ENCODE data around the gene TBC1D5. TPM values are rescaled to one million over a fixed set of nuclear protein-coding genes. Genes with fewer than 3 reads are reported as not detected.

Gene TBC1D5
- total RNA-seq, 1 experiment from 2014 or later: 38.3 TPM

- TF ChIP-seq, protein P1, sequence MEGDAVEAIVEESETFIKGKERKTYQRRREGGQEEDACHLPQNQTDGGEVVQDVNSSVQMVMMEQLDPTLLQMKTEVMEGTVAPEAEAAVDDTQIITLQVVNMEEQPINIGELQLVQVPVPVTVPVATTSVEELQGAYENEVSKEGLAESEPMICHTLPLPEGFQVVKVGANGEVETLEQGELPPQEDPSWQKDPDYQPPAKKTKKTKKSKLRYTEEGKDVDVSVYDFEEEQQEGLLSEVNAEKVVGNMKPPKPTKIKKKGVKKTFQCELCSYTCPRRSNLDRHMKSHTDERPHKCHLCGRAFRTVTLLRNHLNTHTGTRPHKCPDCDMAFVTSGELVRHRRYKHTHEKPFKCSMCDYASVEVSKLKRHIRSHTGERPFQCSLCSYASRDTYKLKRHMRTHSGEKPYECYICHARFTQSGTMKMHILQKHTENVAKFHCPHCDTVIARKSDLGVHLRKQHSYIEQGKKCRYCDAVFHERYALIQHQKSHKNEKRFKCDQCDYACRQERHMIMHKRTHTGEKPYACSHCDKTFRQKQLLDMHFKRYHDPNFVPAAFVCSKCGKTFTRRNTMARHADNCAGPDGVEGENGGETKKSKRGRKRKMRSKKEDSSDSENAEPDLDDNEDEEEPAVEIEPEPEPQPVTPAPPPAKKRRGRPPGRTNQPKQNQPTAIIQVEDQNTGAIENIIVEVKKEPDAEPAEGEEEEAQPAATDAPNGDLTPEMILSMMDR (IDR thresholded peaks at IDR 0.05; ENCODE audit: unreplicated experiment): no peak
- Mint-ChIP-seq H3K9me3 (ENCODE audit: low read depth, unreplicated experiment) (no peaks in the 10 kb centered on the region), H3K4me3 (ENCODE audit: low read depth, unreplicated experiment) (no peak overlapping the region), H3K27me3 (ENCODE audit: unreplicated experiment) (no peaks in the 10 kb centered on the region), H3K27ac (ENCODE audit: unreplicated experiment) (no peak overlapping the region), H3K36me3 (ENCODE audit: insufficient read depth, unreplicated experiment) (no peaks in the 10 kb centered on the region), H3K4me1 (ENCODE audit: low read depth, unreplicated experiment) (no peaks in the 10 kb centered on the region)
- DNase-seq: no peak
- intact Hi-C loops (cut with micrococcal nuclease; ENCODE audit: unreplicated experiment): no loop called here
- CTCF ChIA-PET: no interaction called here
- no TSS peak for BruUV-seq (replicated peaks)
Measured at GRCh38 chr3:17181413-17181907, 561.0 kb downstream of the TBC1D5 start.

DNA sequence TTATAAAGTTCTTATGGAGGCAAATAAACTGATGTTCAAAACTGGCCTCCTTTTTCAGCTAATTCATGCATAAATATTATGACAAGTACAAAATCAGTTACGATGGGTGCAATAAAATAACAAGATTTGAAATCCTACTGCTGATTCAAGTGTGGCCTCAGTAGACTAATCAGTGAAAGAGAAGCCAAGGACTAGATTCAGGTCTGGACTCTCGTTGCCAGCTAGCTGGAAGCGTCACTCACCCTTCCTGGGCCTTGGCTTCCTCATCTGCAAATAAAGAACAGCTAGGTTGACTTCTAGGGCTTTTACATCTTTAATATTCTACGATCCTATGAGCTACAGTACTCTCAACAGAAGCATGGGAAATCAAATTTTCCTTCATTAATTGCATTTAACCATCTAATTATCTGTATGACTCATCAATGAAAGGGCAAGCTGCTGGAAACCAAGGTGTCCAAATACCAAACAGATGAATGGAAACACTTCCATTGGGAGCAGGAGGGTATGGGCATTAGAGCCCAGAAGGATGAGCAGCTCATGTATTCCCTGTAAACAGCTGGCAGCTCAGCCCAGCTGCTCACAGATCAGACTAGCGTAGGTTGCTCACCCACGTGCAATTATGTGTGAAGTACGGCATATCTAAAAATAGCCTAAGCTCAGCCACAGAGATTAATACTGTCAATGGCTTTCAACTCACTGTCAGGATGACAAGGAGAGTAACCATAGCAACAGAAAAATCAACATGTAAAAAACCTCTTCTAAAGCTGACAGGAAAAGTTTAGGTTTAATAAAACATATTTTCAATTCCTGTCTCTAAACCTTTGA is 562.8 kb downstream of the TBC1D5 start:
- no peaks in the 10 kb centered on the region for H3K4me1 Mint-ChIP-seq (ENCODE audit: low read depth, unreplicated experiment)
- TF ChIP-seq, protein P1 (IDR thresholded peaks at IDR 0.05; ENCODE audit: unreplicated experiment): no peak
- H3K27ac Mint-ChIP-seq (ENCODE audit: unreplicated experiment): no peak overlapping the region
- no peaks in the 10 kb centered on the region for H3K27me3 Mint-ChIP-seq (ENCODE audit: unreplicated experiment)
- H3K9me3 Mint-ChIP-seq (ENCODE audit: low read depth, unreplicated experiment): no peaks in the 10 kb centered on the region
- intact Hi-C loops (cut with micrococcal nuclease; ENCODE audit: unreplicated experiment): no loop called here
- CTCF ChIA-PET: no interaction called here
- no peaks in the 10 kb centered on the region for H3K36me3 Mint-ChIP-seq (ENCODE audit: insufficient read depth, unreplicated experiment)
- H3K4me3 Mint-ChIP-seq (ENCODE audit: low read depth, unreplicated experiment): no peak overlapping the region
- no peak for DNase-seq
- BruUV-seq (replicated peaks): no TSS peak

GRCh38 chr3:17176757-17177156 is 565.7 kb downstream of the TBC1D5 start:
- Mint-ChIP-seq H3K27me3 (ENCODE audit: unreplicated experiment) (no peaks in the 10 kb centered on the region), H3K27ac (ENCODE audit: unreplicated experiment) (no peak overlapping the region), H3K4me1 (ENCODE audit: low read depth, unreplicated experiment) (no peaks in the 10 kb centered on the region), H3K36me3 (ENCODE audit: insufficient read depth, unreplicated experiment) (no peaks in the 10 kb centered on the region), H3K9me3 (ENCODE audit: low read depth, unreplicated experiment) (no peaks in the 10 kb centered on the region), H3K4me3 (ENCODE audit: low read depth, unreplicated experiment) (no peak overlapping the region)
- DNase-seq: no peak
- TF ChIP-seq, protein P1 (IDR thresholded peaks at IDR 0.05; ENCODE audit: unreplicated experiment): no peak
- intact Hi-C loops (cut with micrococcal nuclease; ENCODE audit: unreplicated experiment): no loop called here
- CTCF ChIA-PET: no interaction called here
- no TSS peak for BruUV-seq (replicated peaks)

- H3K27ac Mint-ChIP-seq (ENCODE audit: unreplicated experiment): no peak overlapping the region
- no peaks in the 10 kb centered on the region for H3K27me3 Mint-ChIP-seq (ENCODE audit: unreplicated experiment)
- no peaks in the 10 kb centered on the region for H3K4me1 Mint-ChIP-seq (ENCODE audit: low read depth, unreplicated experiment)
- DNase-seq: no peak
- H3K9me3 Mint-ChIP-seq (ENCODE audit: low read depth, unreplicated experiment): no peaks in the 10 kb centered on the region
- TF ChIP-seq, protein P1 (IDR thresholded peaks at IDR 0.05; ENCODE audit: unreplicated experiment): no peak
- no peaks in the 10 kb centered on the region for H3K36me3 Mint-ChIP-seq (ENCODE audit: insufficient read depth, unreplicated experiment)
- CTCF ChIA-PET: no interaction called here
- no peak overlapping the region for H3K4me3 Mint-ChIP-seq (ENCODE audit: low read depth, unreplicated experiment)
- BruUV-seq (replicated peaks): no TSS peak
- intact Hi-C loops (cut with micrococcal nuclease; ENCODE audit: unreplicated experiment): no loop called here
Measured at GRCh38 chr3:17175187-17175807, 567.1 kb downstream of the TBC1D5 start.

All from Calu3 (cell line).